K562 (cell line): Measurements from ENCODE around the gene MICAL1. TPM values are rescaled to one million over a fixed set of nuclear protein-coding genes. Genes with fewer than 3 reads are reported as not detected.
A peak's percentile ranks its signal among the peaks of the same experiment; 100 is the strongest.

Experiments
- ARID2 ChIP-seq: fragments of 450-650 bp; IDR thresholded peaks from 2 replicates; pipeline ENCODE4 v1.6.1; 2017; ENCODE audit warnings: antibody characterized with exemption, mild to moderate bottlenecking
- ATF7 ChIP-seq: fragments of 450-650 bp; IDR thresholded peaks from 2 replicates; pipeline ENCODE4 v1.7.1; 2014; ENCODE audit warnings: mild to moderate bottlenecking, moderate library complexity
- CTBP1 ChIP-seq: fragments of 450-650 bp; IDR thresholded peaks from 2 replicates; pipeline ENCODE4 v1.6.1; 2016; ENCODE audit warnings: borderline replicate concordance
- DEAF1 ChIP-seq: fragments of 450-650 bp; formaldehyde crosslinking; IDR thresholded peaks from 2 replicates; pipeline ENCODE4 v1.4.0; 2020; ENCODE audit warnings: mild to moderate bottlenecking, moderate library complexity
- KAT2B ChIP-seq: IDR thresholded peaks from one replicate; pipeline ENCODE4 v1.6.1; 2012; ENCODE audit warnings: low read depth, mild to moderate bottlenecking, control low read depth, inconsistent platforms, low read length, moderate library complexity
- REST ChIP-seq, 2 experiments: fragments of 450-650 bp; formaldehyde crosslinking in 1 of 2; IDR thresholded peaks; 2 replicates each; pipeline versions ENCODE4 v1.4.0 to v1.6.1; 2014 to 2020; ENCODE audit warnings: mild to moderate bottlenecking in 2 of 2, borderline replicate concordance in 1 of 2, low read depth in 1 of 2
- polyA plus RNA-seq, 8 experiments: library from polyadenylated mRNA; depleted of rRNA in 4 of 8; stranded (reverse) in 5 of 8; unstranded in 3 of 8; fragments of >200 nt; fragmentation: Nextera tagmentation in 2 of 8; fragmentation: Illumina TruSeq in 1 of 8; extraction: Ambion mirVana in 2 of 8; extraction: Trizol in 1 of 8; gene quantifications; 2 replicates each; pipeline versions ENCODE4 v1.2.1 to v1.2.3, GENCODE V29; 2011 to 2014; ENCODE audit warnings: inconsistent platforms in 1 of 8, missing spikeins in 1 of 8
- total RNA-seq, 7 experiments: library from RNA; depleted of rRNA in 6 of 7; stranded (reverse); fragments of >200 nt in 6 of 7; fragmentation: Illumina TruSeq in 2 of 7; extraction: Trizol in 2 of 7; gene quantifications; 2 replicates each; pipeline versions ENCODE4 v1.2.1 to v1.2.3, GENCODE V29; 2011 to 2021; ENCODE audit warnings: low replicate concordance in 1 of 7

The MICAL1 gene
- total and polyA plus RNA-seq, 9 of the 15 experiments (the other 6 are each of a cell fraction or from before 2014, with no cell fraction given): 0.07 to 15.2 (median 7.0) TPM

GRCh38 chr6:109397020-109397419 is 58.6 kb downstream of the MICAL1 start (continued):
- TF ChIP-seq KAT2B: no peak
- 0 out of 2 replicates have a peak, but pooled peaks have one; percentile 32 for TF ChIP-seq CTBP1
- TF ChIP-seq ARID2: peak; percentile 61; the same call in 1 of the 2 replicates
- peak; percentile 46 for TF ChIP-seq DEAF1 (CRISPR knock-in tag)
- peak; percentile 56 for TF ChIP-seq ATF7
- peak; percentile 75; the same call in 1 of the 2 replicates for TF ChIP-seq REST (IDR thresholded peaks at IDR 0.05; ENCODE audit: borderline replicate concordance)
- no peak for TF ChIP-seq REST (CRISPR knock-in tag; IDR thresholded peaks at IDR 0.05; ENCODE audit: low read depth)
- TF ChIP-seq, all 486 proteins: peak for 12
